ENCODE measurements around the gene NECTIN1. TPM values are rescaled to one million over a fixed set of nuclear protein-coding genes. Genes with fewer than 3 reads are reported as not detected.

NECTIN1 gene
- total RNA-seq, 1 donor from 2014 or later = 19.5 TPM

GRCh38 chr11:119772641-119773415 lies 43.8 kb upstream of the NECTIN1 start:
- Mint-ChIP-seq H3K4me1 (peaks cover 8% of the 10 kb centered on the region), H3K4me3 (no peak overlapping the region), H3K9me3 (peaks cover 3% of the 10 kb centered on the region), H3K27ac (no peak overlapping the region), H3K27me3 (ENCODE audit: insufficient read depth, low read depth) (peaks cover 14% of the 10 kb centered on the region), H3K36me3 (no peaks in the 10 kb centered on the region)
- Histone ChIP-seq H3K9ac (no peak overlapping the region), H3K79me2 (ENCODE audit: low read depth) (no peaks in the 10 kb centered on the region), H4K20me1 (ENCODE audit: low read depth) (peaks cover 6% of the 10 kb centered on the region), H3K36me3 (no peaks in the 10 kb centered on the region), H3K27me3 (peaks cover 4% of the 10 kb centered on the region), H3F3A (ENCODE audit: low read depth) (no peaks in the 10 kb centered on the region), H2AFZ (replicated peaks) (no peak overlapping the region), H3K4me1 (no peaks in the 10 kb centered on the region), H3K4me3 (no peak overlapping the region), H3K27ac (no peak overlapping the region), H3K9me3 (ENCODE audit: low read depth) (no peaks in the 10 kb centered on the region), H3K4me2 (no peak overlapping the region)
- no peak for TF ChIP-seq EZH2 (IDR thresholded peaks at IDR 0.05)
- TF ChIP-seq CTCF (IDR thresholded peaks at IDR 0.05) = no peak
- no peak for TF ChIP-seq EZH2phosphoT487 (IDR thresholded peaks at IDR 0.05)
- DNase-seq (ENCODE audit: low spot score) = no peak

GRCh38 chr11:119772076-119772475 lies 43.1 kb upstream of the NECTIN1 start:
- no peaks in the 10 kb centered on the region for H3K79me2 ChIP-seq (ENCODE audit: low read depth)
- no peak for DNase-seq (ENCODE audit: low spot score)

GRCh38 chr11:119771172-119771770 lies 42.3 kb upstream of the NECTIN1 start:
- H3K4me3 Mint-ChIP-seq = no peak overlapping the region
- H3K4me1 Mint-ChIP-seq = peaks cover 6% of the 10 kb centered on the region
- peaks cover 14% of the 10 kb centered on the region for H3K27me3 Mint-ChIP-seq (ENCODE audit: insufficient read depth, low read depth)
- DNase-seq (ENCODE audit: low spot score) = no peak
- Histone ChIP-seq H3K9ac (no peak overlapping the region), H3K36me3 (no peaks in the 10 kb centered on the region), H3K4me2 (no peak overlapping the region), H3K27ac (no peak overlapping the region), H3K27me3 (peaks cover 1% of the 10 kb centered on the region), H2AFZ (replicated peaks) (no peak overlapping the region), H3K4me3 (no peak overlapping the region), H3K9me3 (ENCODE audit: low read depth) (no peaks in the 10 kb centered on the region), H4K20me1 (ENCODE audit: low read depth) (peaks cover 6% of the 10 kb centered on the region), H3F3A (ENCODE audit: low read depth) (no peaks in the 10 kb centered on the region), H3K79me2 (ENCODE audit: low read depth) (no peaks in the 10 kb centered on the region), H3K4me1 (no peaks in the 10 kb centered on the region)
- H3K9me3 Mint-ChIP-seq = peaks cover 6% of the 10 kb centered on the region
- no peaks in the 10 kb centered on the region for H3K36me3 Mint-ChIP-seq
- TF ChIP-seq EZH2 (IDR thresholded peaks at IDR 0.05) = no peak
- no peak for TF ChIP-seq CTCF (IDR thresholded peaks at IDR 0.05)
- no peak for TF ChIP-seq EZH2phosphoT487 (IDR thresholded peaks at IDR 0.05)
- H3K27ac Mint-ChIP-seq = no peak overlapping the region

More at GRCh38 chr11:119772076-119772475, 43.1 kb upstream of the NECTIN1 start:
- Mint-ChIP-seq H3K27me3 (ENCODE audit: insufficient read depth, low read depth) (peaks cover 14% of the 10 kb centered on the region), H3K27ac (no peak overlapping the region), H3K4me3 (no peak overlapping the region), H3K9me3 (peaks cover 6% of the 10 kb centered on the region), H3K36me3 (no peaks in the 10 kb centered on the region), H3K4me1 (peaks cover 8% of the 10 kb centered on the region)
- TF ChIP-seq EZH2 (IDR thresholded peaks at IDR 0.05) (no peak), EZH2phosphoT487 (IDR thresholded peaks at IDR 0.05) (no peak), CTCF (IDR thresholded peaks at IDR 0.05) (no peak)
- Histone ChIP-seq H3K4me3 (no peak overlapping the region), H3K27ac (no peak overlapping the region), H3K4me2 (no peak overlapping the region), H3K9ac (no peak overlapping the region), H3K9me3 (ENCODE audit: low read depth) (no peaks in the 10 kb centered on the region), H2AFZ (replicated peaks) (no peak overlapping the region), H4K20me1 (ENCODE audit: low read depth) (peaks cover 6% of the 10 kb centered on the region), H3K27me3 (peaks cover 4% of the 10 kb centered on the region), H3F3A (ENCODE audit: low read depth) (no peaks in the 10 kb centered on the region), H3K4me1 (no peaks in the 10 kb centered on the region), H3K36me3 (no peaks in the 10 kb centered on the region)

Data from neural progenitor cell (in vitro differentiated cells).